IMR-90 (cell line): ENCODE results near the gene RAI1.

Source experiments
- BHLHE40 ChIP-seq: fragments of 150-350 bp; IDR thresholded peaks from 2 replicates; pipeline ENCODE4 v1.6.1; 2016; ENCODE audit warnings: mild to moderate bottlenecking, low read depth, low read length
- CTCF ChIP-seq: conservative IDR thresholded peaks from 2 replicates; pipeline ENCODE4 v1.5.1; 2012; ENCODE audit warnings: mild to moderate bottlenecking, low read depth, low read length, improper control_type of control experiment
- POLR2A ChIP-seq: IDR thresholded peaks from 2 replicates; pipeline ENCODE4 v1.6.1; 2012; ENCODE audit warnings: mild to moderate bottlenecking, low read depth, low read length
- RAD21 ChIP-seq: IDR thresholded peaks from 2 replicates; pipeline ENCODE4 v1.6.1; 2012; ENCODE audit warnings: low read length, improper control_type of control experiment

DNA sequence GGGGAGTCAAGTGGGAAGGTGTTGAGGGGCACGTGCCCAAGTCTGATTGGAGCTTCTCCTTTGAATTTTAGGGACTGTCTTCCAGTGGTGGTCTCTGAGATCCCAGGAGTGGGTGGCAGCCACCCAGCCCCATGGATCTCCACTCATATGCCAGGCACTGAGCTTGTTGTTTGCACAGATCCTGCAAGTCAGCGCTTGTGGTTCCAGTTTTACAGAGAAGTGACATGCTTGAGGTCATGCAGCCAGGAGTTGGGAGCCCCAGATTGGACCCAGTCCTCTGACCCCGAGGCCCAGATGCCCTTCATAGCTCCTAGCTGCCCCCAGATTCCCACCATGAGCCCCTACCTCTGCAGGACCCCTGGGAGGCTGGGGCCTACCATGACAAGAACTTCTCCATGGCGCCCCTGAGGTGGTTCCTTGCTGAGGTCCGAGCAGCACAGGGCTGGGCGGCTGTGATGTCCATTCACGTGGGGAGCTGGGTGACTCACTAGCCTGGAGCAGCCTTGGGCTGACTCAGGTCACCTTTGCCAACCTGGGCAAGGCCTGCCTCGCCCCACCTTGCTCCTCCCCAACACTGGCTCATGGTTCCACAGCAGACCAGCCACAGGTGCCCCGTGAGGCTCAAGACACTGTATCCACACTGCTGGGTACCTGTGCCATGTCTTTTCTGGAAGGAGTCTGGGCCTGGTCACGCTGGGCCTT lies 47.4 kb downstream of the RAI1 start:
- TF ChIP-seq CTCF (no peak), BHLHE40 (no peak), POLR2A (no peak), RAD21 (no peak)
